ENCODE measurements around the gene LONRF2.

LONRF2 gene

DNA sequence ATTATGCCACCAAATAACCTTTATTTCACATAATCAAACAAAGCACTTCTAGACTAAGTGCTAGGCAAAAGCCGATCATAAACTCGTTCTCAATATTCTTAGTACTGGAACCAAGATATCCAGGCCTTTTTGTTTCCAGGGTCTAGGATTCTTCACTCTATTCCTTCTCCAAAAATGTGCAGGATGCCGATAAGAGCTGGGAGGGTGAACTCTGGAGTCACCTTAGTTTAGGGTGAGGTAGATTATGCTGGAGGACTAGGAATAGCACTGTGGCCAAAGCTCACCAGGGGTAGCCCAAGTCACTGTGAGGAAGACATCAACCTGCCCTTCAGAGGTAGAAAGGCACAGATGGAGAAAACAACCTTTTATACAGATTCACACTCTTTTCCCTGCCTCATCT lies 37.3 kb downstream of the LONRF2 start:
- no peak for TF ChIP-seq CTCF (IDR thresholded peaks at IDR 0.05; ENCODE audit: control insufficient read depth, extremely low read depth, insufficient read depth)
- H3K4me3 ChIP-seq (ENCODE audit: low read depth, low read length) = no peak overlapping the region
- no peak for DNase-seq (ENCODE audit: low read depth)

- no peak overlapping the region for H3K4me3 ChIP-seq (ENCODE audit: low read depth, low read length)
- no peak for TF ChIP-seq CTCF (IDR thresholded peaks at IDR 0.05; ENCODE audit: control insufficient read depth, extremely low read depth, insufficient read depth)
- no peak for DNase-seq (ENCODE audit: low read depth)
Observed at GRCh38 chr2:100283724-100284501, 38.4 kb downstream of the LONRF2 start.

- TF ChIP-seq CTCF (IDR thresholded peaks at IDR 0.05; ENCODE audit: control insufficient read depth, extremely low read depth, insufficient read depth) = no peak
- no peak for DNase-seq (ENCODE audit: low read depth)
- H3K4me3 ChIP-seq (ENCODE audit: low read depth, low read length) = no peak overlapping the region
Observed at GRCh38 chr2:100281521-100282438, 40.5 kb downstream of the LONRF2 start.

DNA sequence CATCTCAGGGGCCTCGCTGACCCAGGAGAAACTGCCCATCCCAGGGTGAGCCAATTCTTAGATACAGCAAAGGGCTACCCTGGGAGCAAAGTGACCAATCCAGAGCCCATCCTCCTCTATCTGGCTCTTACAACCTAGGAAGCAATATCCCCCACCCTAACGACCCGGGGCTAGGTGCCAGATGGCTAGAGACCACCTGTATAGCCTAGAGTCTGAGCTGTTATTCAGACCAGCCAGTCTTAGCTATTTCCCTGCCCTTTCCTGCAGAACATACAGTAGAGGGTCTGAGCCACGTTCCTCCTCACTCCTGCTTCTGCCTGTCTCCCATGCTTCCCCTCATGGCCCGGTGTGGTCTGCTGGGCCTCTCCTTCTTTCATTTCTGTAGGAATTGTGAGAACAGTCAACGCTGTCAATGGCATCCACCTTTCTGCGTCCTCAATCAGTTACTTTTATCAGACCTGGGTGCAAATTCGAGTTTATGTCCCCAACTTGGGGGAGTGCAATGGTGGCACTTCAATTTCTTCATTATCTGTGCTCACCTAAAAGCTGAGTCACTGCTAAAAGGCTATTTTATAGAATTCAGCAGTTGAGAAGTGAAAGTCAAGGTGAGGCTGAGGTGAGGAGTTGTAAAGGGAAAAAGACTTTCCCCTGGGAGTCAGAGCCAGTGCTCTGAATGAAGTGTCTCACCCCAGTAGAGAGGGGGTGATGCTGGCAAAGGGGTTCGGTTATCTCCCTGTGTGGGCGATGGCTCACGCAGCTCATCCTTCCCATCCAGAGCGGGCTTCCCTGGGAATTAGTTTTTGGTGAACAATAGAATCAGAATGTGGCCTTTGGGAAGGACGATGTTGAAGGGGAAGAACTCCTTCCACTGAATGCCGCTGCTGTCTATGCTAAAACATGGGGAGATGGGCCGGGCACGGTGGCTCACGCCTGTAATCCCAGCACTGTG lies 42.4 kb downstream of the LONRF2 start:
- no peak overlapping the region for H3K4me3 ChIP-seq (ENCODE audit: low read depth, low read length)
- TF ChIP-seq CTCF (IDR thresholded peaks at IDR 0.05; ENCODE audit: control insufficient read depth, extremely low read depth, insufficient read depth) = no peak
- no peak for DNase-seq (ENCODE audit: low read depth)

DNA sequence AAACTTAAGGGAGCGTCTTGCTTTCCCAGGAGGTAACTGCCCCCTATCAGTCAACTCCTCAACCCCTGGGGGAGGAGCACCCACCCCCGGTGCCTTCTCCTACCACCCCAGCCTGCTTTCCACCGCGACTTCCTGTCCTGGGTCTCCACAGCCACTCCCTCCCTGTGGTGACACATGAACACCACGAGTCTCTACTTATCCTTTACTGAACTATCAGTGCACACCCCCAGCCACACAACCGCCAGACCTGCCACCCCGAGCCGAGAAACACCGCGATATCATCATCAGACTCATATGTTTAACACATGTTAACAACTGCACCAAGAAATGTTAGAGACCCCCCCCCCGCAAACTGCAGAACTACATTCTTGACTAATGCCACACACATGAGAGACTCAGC lies 43.3 kb downstream of the LONRF2 start:
- no peak for TF ChIP-seq CTCF (IDR thresholded peaks at IDR 0.05; ENCODE audit: control insufficient read depth, extremely low read depth, insufficient read depth)
- no peak for DNase-seq (ENCODE audit: low read depth)
- H3K4me3 ChIP-seq (ENCODE audit: low read depth, low read length) = no peak overlapping the region

GRCh38 chr2:100278501-100278900 lies 43.8 kb downstream of the LONRF2 start:
- H3K4me3 ChIP-seq (ENCODE audit: low read depth, low read length) = no peak overlapping the region
- no peak for TF ChIP-seq CTCF (IDR thresholded peaks at IDR 0.05; ENCODE audit: control insufficient read depth, extremely low read depth, insufficient read depth)
- DNase-seq (ENCODE audit: low read depth) = no peak

Data from LNCaP clone FGC (cell line).